Endothelial cell of umbilical vein (primary cell): Measurements from ENCODE around the gene NQO1. TPM values are rescaled to one million over a fixed set of nuclear protein-coding genes. Genes with fewer than 3 reads are reported as not detected.

Experiments
- BruUV-seq: library from RNA; stranded (reverse); fragments of 400-500 nt; replicated peaks from 2 replicates; lab custom pipeline; 2021; lab: Mats Ljungman, UMichigan
- CTCF ChIA-PET: fragments of 300-600, 350-600 bp; sonication (Branson Sonifier 250); formaldehyde crosslinking; loops from one replicate; lab custom pipeline; 2021; ENCODE audit warnings: antibody characterized with exemption, inconsistent platforms; lab: Charles Lee
- POLR2A ChIA-PET: fragments of 300-600, 350-600 bp; sonication (Branson Sonifier 250); formaldehyde crosslinking; loops from one replicate; lab custom pipeline; 2021; ENCODE audit warnings: antibody characterized with exemption, inconsistent platforms; lab: Charles Lee
- DNase-seq: peaks from one replicate; pipeline ENCODE4 v3.0.0-alpha.2; 2011; ENCODE audit warnings: low read depth, low spot score
- FAIRE-seq: peaks from 2 replicates; lab custom pipeline; 2011; peaks lifted over from hg19 to GRCh38; lab: Jason Lieb, UNC
- H2AFZ ChIP-seq: 2 replicates; pipeline ENCODE4 v1.6.0; 2012; ENCODE audit warnings: low read depth, low read length, control low read depth, inconsistent platforms
- H3K27ac ChIP-seq: 2 replicates; pipeline ENCODE4 v1.5.1; 2011; ENCODE audit warnings: low read depth, mild to moderate bottlenecking, control low read depth, low read length, moderate library complexity; ENCODE audit not compliant: insufficient read depth
- H3K27me3 ChIP-seq, 2 experiments: 2 replicates each; pipeline versions ENCODE4 v1.6.0 to v1.6.1; 2011; ENCODE audit warnings: low read length in 2 of 2, mixed read lengths in 1 of 2; ENCODE audit not compliant: control insufficient read depth in 2 of 2, insufficient read depth in 2 of 2
- H3K36me3 ChIP-seq, 2 experiments: 2 replicates in 1 of 2; 3 replicates in 1 of 2; pipeline ENCODE4 v1.5.1; 2011; ENCODE audit warnings: low read length in 2 of 2, mild to moderate bottlenecking in 1 of 2, moderate library complexity in 1 of 2; ENCODE audit not compliant: control insufficient read depth in 2 of 2, insufficient read depth in 2 of 2; ENCODE audit errors: extremely low read depth in 1 of 2
- H3K4me1 ChIP-seq: 3 replicates; pipeline ENCODE4 v1.5.1; 2011; ENCODE audit warnings: mild to moderate bottlenecking, low read length; ENCODE audit not compliant: control insufficient read depth, insufficient read depth; ENCODE audit errors: extremely low read depth
- H3K4me2 ChIP-seq: 2 replicates; pipeline ENCODE4 v1.6.1; 2011; ENCODE audit warnings: low read length, control low read depth, mixed read lengths; ENCODE audit not compliant: insufficient read depth
- H3K4me3 ChIP-seq, 3 experiments: fragments of 200-600 bp in 1 of 3; sonication (generic), shearing (Covaris generic) in 1 of 3; replicated peaks in 1 of 3; 2 replicates each; pipeline ENCODE4 v1.5.1; 2011 to 2016; ENCODE audit warnings: control low read depth in 3 of 3, low read length in 3 of 3, mild to moderate bottlenecking in 2 of 3, inconsistent platforms in 1 of 3, low read depth in 1 of 3, moderate library complexity in 1 of 3; ENCODE audit not compliant: insufficient read depth in 1 of 3
- H3K79me2 ChIP-seq: 2 replicates; pipeline ENCODE4 v1.6.0; 2012; ENCODE audit warnings: low read length, inconsistent platforms; ENCODE audit not compliant: control insufficient read depth, insufficient read depth
- H3K9ac ChIP-seq: replicated peaks from 2 replicates; pipeline ENCODE3; 2011; ENCODE audit warnings: low read length, control low read depth; ENCODE audit not compliant: insufficient read depth; ENCODE audit errors: extremely low read depth
- H3K9me1 ChIP-seq: replicated peaks from 3 replicates; pipeline ENCODE4 v1.6.0; 2011; ENCODE audit warnings: mild to moderate bottlenecking, low read length; ENCODE audit not compliant: control insufficient read depth, insufficient read depth; ENCODE audit errors: extremely low read depth
- H3K9me3 ChIP-seq: replicated peaks from 2 replicates; pipeline ENCODE4 v1.5.1; 2012; ENCODE audit warnings: low read length, inconsistent platforms; ENCODE audit not compliant: control insufficient read depth, insufficient read depth
- H4K20me1 ChIP-seq: replicated peaks from 2 replicates; pipeline ENCODE3; 2011; ENCODE audit warnings: mild to moderate bottlenecking, low read length; ENCODE audit not compliant: control insufficient read depth, insufficient read depth; ENCODE audit errors: extremely low read depth
- EZH2 ChIP-seq: IDR thresholded peaks from 2 replicates; pipeline ENCODE4 v1.6.1; 2012; ENCODE audit warnings: borderline replicate concordance, low read depth, mild to moderate bottlenecking, moderate library complexity, low read length, inconsistent platforms; ENCODE audit not compliant: severe bottlenecking
- FOS ChIP-seq: IDR thresholded peaks from 2 replicates; pipeline ENCODE4 v1.6.1; 2011; ENCODE audit warnings: mild to moderate bottlenecking, low read length, moderate library complexity, borderline replicate concordance; ENCODE audit not compliant: insufficient read depth
- GATA2 ChIP-seq: IDR thresholded peaks from 2 replicates; pipeline ENCODE4 v1.7.0; 2011; ENCODE audit warnings: low read depth, mild to moderate bottlenecking, moderate library complexity, mixed read lengths, low read length; ENCODE audit not compliant: insufficient read length, insufficient read depth
- JUN ChIP-seq: IDR thresholded peaks from 2 replicates; pipeline ENCODE4 v1.6.1; 2011; ENCODE audit warnings: borderline replicate concordance, low read depth; ENCODE audit not compliant: insufficient read length, insufficient read depth
- MYC ChIP-seq: IDR thresholded peaks from one replicate; pipeline ENCODE4 v1.6.1; 2011; ENCODE audit warnings: mild to moderate bottlenecking, low read depth, low read length
- POLR2A ChIP-seq: IDR thresholded peaks from 2 replicates; pipeline ENCODE4 v1.6.1; 2012; ENCODE audit warnings: low read depth, mild to moderate bottlenecking, control low read depth, low read length
- POLR2AphosphoS5 ChIP-seq: IDR thresholded peaks from 2 replicates; pipeline ENCODE4 v1.6.1; 2012; ENCODE audit warnings: low read depth, mild to moderate bottlenecking, control low read depth, low read length, moderate library complexity; ENCODE audit not compliant: insufficient read depth
- dilution Hi-C: fragments of 300-500 bp; cut with MboI; formaldehyde crosslinking; loops from one replicate; pipeline ENCODE4 v1.15.0; 2019; ENCODE audit warnings: low sequenced_read_pairs; ENCODE audit not compliant: extremely low pct_ligation_motif_present
- intact Hi-C: fragments of 100-400 bp; cut with micrococcal nuclease; formaldehyde crosslinking; loops from one replicate; pipeline ENCODE4 v1.10.0; 2022
- polyA plus RNA-seq, 4 experiments: library from polyadenylated mRNA; depleted of rRNA in 3 of 4; stranded (reverse) in 3 of 4; unstranded in 1 of 4; fragments of >200 nt; gene quantifications; 2 replicates each; pipeline versions ENCODE4 v1.2.1 to v1.2.3, GENCODE V29; 2011 to 2012; ENCODE audit warnings: missing spikeins in 1 of 4
- total RNA-seq: library from RNA; stranded (reverse); gene quantifications from 2 replicates; pipeline ENCODE4 v1.2.3, GENCODE V29; 2021
- TF ChIP-seq, protein P1 (sequence below), 2 donors: IDR thresholded peaks; 1 replicate in 1 of 2; 2 replicates in 1 of 2; pipeline ENCODE4 v1.5.1; 2011; ENCODE audit warnings: low read length in 2 of 2, mild to moderate bottlenecking in 2 of 2, moderate library complexity in 2 of 2, control low read depth in 1 of 2, inconsistent platforms in 1 of 2, low read depth in 1 of 2; ENCODE audit not compliant: insufficient read depth in 1 of 2; ENCODE audit errors: extremely low read depth in 1 of 2
- TF ChIP-seq, protein P2 (sequence below): IDR thresholded peaks from 2 replicates; pipeline ENCODE4 v1.6.1; 2011; ENCODE audit not compliant: insufficient read depth, insufficient read length

The NQO1 gene
- total and polyA plus RNA-seq, 2 donors (not counting 3 experiments of a cell fraction or from before 2014, with no cell fraction given) = 257 to 345 TPM

DNA sequence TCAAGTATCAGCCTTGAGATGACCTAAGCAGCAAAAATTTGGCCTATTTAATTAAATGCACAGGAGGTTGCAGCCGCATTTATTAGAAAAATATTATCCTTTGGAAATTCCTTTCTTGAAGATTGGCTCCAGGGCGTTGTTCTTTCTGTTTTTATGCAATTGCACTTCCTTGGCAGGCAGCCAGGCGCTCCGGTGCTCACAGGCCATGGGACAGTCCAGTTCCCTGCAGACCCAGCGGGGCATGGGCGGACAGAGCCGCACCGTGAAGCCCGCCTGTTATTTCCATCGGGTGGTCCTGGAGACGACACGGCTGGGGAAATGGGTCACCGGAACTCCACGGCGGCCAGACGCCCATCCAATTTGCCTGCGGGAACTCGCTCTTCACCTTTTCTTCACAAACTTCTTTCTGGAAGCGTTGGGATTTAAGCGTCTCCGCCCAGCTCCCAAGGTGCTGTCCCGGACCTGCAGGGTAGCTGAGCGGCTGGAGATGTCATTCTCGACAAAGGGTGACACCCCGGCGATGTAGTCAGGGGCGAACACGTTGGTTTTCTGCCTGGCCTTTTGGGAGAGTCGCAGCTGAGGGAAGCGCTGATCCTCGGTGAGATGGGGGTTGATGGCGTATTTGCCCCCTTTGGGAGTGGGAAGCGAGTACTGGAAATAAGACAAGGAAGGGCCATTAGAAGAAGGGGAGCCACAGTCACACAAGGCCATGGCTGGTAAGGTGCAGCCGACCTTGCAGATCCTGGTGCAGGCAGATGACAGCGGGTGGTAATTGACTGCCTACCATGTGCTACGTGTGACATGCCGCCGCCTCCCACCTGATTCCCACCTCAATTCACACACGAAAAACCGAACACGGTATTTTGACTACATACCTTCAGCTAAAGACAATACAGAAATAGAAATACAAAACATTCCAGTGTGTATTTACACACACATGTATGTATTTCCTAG is 15.9 kb upstream of the NQO1 start:
- Histone ChIP-seq H4K20me1 (no peaks in the 10 kb centered on the region), H3K4me2 (no peak overlapping the region), H3K79me2 (peaks cover 7% of the 10 kb centered on the region), H3K27me3 (no peaks in the 10 kb centered on the region), H3K27ac (no peak overlapping the region), H2AFZ (no peak overlapping the region), H3K4me3 (no peak overlapping the region), H3K4me1 (peaks cover 18% of the 10 kb centered on the region), H3K9me3 (no peaks in the 10 kb centered on the region), H3K9me1 (no peaks in the 10 kb centered on the region), H3K9ac (no peak overlapping the region), H3K36me3 (peaks cover 17 to 23% of the 10 kb centered on the region in 2 experiments)
- dilution Hi-C loops = no loop called here
- peak; percentile 60 for FAIRE-seq
- POLR2A ChIA-PET = no interaction called here
- BruUV-seq = TSS peak; percentile 53
- peak; percentile 73 for DNase-seq
- TF ChIP-seq MYC (no peak), GATA2 (no peak), POLR2AphosphoS5 (no peak), JUN (no peak), FOS (no peak), POLR2A (no peak), EZH2 (no peak)
- TF ChIP-seq, protein P1, sequence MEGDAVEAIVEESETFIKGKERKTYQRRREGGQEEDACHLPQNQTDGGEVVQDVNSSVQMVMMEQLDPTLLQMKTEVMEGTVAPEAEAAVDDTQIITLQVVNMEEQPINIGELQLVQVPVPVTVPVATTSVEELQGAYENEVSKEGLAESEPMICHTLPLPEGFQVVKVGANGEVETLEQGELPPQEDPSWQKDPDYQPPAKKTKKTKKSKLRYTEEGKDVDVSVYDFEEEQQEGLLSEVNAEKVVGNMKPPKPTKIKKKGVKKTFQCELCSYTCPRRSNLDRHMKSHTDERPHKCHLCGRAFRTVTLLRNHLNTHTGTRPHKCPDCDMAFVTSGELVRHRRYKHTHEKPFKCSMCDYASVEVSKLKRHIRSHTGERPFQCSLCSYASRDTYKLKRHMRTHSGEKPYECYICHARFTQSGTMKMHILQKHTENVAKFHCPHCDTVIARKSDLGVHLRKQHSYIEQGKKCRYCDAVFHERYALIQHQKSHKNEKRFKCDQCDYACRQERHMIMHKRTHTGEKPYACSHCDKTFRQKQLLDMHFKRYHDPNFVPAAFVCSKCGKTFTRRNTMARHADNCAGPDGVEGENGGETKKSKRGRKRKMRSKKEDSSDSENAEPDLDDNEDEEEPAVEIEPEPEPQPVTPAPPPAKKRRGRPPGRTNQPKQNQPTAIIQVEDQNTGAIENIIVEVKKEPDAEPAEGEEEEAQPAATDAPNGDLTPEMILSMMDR (IDR thresholded peaks at IDR 0.05; ENCODE audit: extremely low read depth in 1 of 2, insufficient read depth in 1 of 2, low read depth in 1 of 2, low read length in 2 of 2) = no peak
- TF ChIP-seq, protein P2, sequence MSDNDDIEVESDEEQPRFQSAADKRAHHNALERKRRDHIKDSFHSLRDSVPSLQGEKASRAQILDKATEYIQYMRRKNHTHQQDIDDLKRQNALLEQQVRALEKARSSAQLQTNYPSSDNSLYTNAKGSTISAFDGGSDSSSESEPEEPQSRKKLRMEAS = no peak
- intact Hi-C loops = loop anchor here (2.0 kb wide), 1 partner anchor 15 kb away; the partner anchor contains the start of gene NQO1
- CTCF ChIA-PET = interaction anchor here (1.0 to 2.1 kb wide), 3 partner anchors 10 to 13 kb away, joined by 3 to 10 read pairs (median 6); partner anchors contain the start of gene NOB1
